GM23338 (cell line): ENCODE measurements around the gene DLST. TPM values are rescaled to one million over a fixed set of nuclear protein-coding genes. Genes with fewer than 3 reads are reported as not detected.

Source experiments
- ATAC-seq: fragments of 200-7000 bp; cut with Tn5 transposase; 3 replicates; pipeline ENCODE4 v1.9.1; 2020
- DNase-seq: peaks from one replicate; pipeline ENCODE4 v3.0.0-alpha.2; 2015; ENCODE audit warnings: low spot score
- H2AFZ ChIP-seq: fragments of 200-600 bp; sonication (generic); 2 replicates; pipeline ENCODE4 v1.8.0; 2016; ENCODE audit warnings: antibody characterized with exemption, mild to moderate bottlenecking, moderate library complexity
- H3F3A ChIP-seq: fragments of 200-600 bp; sonication (generic); replicated peaks from 2 replicates; pipeline ENCODE4 v1.8.0; 2017; ENCODE audit warnings: antibody characterized with exemption, mixed run types, low read depth
- H3K27ac ChIP-seq: fragments of 200-600 bp; sonication (generic); 2 replicates; pipeline ENCODE4 v1.6.1; 2016; ENCODE audit warnings: low read depth
- H3K27me3 ChIP-seq: fragments of 200-600 bp; sonication (generic); 2 replicates; pipeline ENCODE4 v1.8.0; 2016; ENCODE audit warnings: mild to moderate bottlenecking, mixed run types, moderate library complexity; ENCODE audit not compliant: insufficient read depth
- H3K36me3 ChIP-seq: fragments of 200-600 bp; sonication (generic); 2 replicates; pipeline ENCODE4 v1.8.0; 2016; ENCODE audit warnings: mild to moderate bottlenecking; ENCODE audit not compliant: insufficient read depth
- H3K4me1 ChIP-seq: fragments of 200-600 bp; sonication (generic); 2 replicates; pipeline ENCODE4 v1.8.0; 2016; ENCODE audit warnings: mild to moderate bottlenecking, moderate library complexity; ENCODE audit not compliant: insufficient read depth
- H3K4me2 ChIP-seq: fragments of 200-600 bp; sonication (generic); 2 replicates; pipeline ENCODE4 v1.7.1; 2017; ENCODE audit warnings: mixed run types
- H3K4me3 ChIP-seq: fragments of 200-600 bp; sonication (generic); 2 replicates; pipeline ENCODE4 v1.6.1; 2016; ENCODE audit warnings: mixed run types
- H3K79me2 ChIP-seq: fragments of 200-600 bp; sonication (generic); replicated peaks from 2 replicates; pipeline ENCODE4 v1.8.0; 2017; ENCODE audit warnings: mild to moderate bottlenecking; ENCODE audit not compliant: insufficient read depth
- H3K9me2 ChIP-seq: fragments of 200-600 bp; sonication (generic); 2 replicates; pipeline ENCODE4 v1.8.0; 2017; ENCODE audit not compliant: insufficient read depth
- H4K20me1 ChIP-seq: fragments of 200-600 bp; sonication (generic); replicated peaks from 2 replicates; pipeline ENCODE4 v1.8.0; 2017; ENCODE audit warnings: mild to moderate bottlenecking; ENCODE audit not compliant: insufficient read depth
- H3K27ac Mint-ChIP-seq: 2 replicates; pipeline ENCODE4 v1.8.0; 2020; ENCODE audit warnings: inconsistent platforms, mild to moderate bottlenecking, moderate library complexity, mixed read lengths
- H3K27me3 Mint-ChIP-seq: 3 replicates; pipeline ENCODE4 v1.8.0; 2022; ENCODE audit warnings: low read depth, mild to moderate bottlenecking, moderate library complexity, mixed read lengths, inconsistent platforms; ENCODE audit not compliant: insufficient read depth, poor library complexity
- H3K36me3 Mint-ChIP-seq: 3 replicates; pipeline ENCODE4 v1.8.0; 2021; ENCODE audit warnings: low read depth, mild to moderate bottlenecking, inconsistent platforms, moderate library complexity, mixed read lengths
- H3K4me1 Mint-ChIP-seq: 3 replicates; pipeline ENCODE4 v1.8.0; 2020; ENCODE audit warnings: mild to moderate bottlenecking, inconsistent platforms, mixed read lengths
- H3K4me3 Mint-ChIP-seq: 3 replicates; pipeline ENCODE4 v1.8.0; 2021; ENCODE audit warnings: moderate library complexity, mild to moderate bottlenecking, inconsistent platforms, mixed read lengths
- H3K9me3 Mint-ChIP-seq: 3 replicates; pipeline ENCODE4 v1.8.0; 2020; ENCODE audit warnings: moderate library complexity, mild to moderate bottlenecking, inconsistent platforms, mixed read lengths
- CREB1 ChIP-seq: fragments of 250-450 bp; sonication (Bioruptor Pico); IDR thresholded peaks from 2 replicates; pipeline ENCODE4 v1.5.0; 2020; ENCODE audit warnings: low read depth, mild to moderate bottlenecking, moderate library complexity
- EZH2 ChIP-seq: fragments of 200-600 bp; sonication (generic); IDR thresholded peaks from one replicate; pipeline ENCODE4 v1.8.0; 2017; ENCODE audit warnings: antibody characterized with exemption, mild to moderate bottlenecking, low read depth; ENCODE audit not compliant: unreplicated experiment
- EZH2phosphoT487 ChIP-seq: fragments of 200-600 bp; sonication (generic); IDR thresholded peaks from one replicate; pipeline ENCODE4 v1.8.1; 2018; ENCODE audit warnings: antibody characterized with exemption; ENCODE audit not compliant: unreplicated experiment
- JUNB ChIP-seq: IDR thresholded peaks from one replicate; pipeline ENCODE4 v1.6.1; 2016; ENCODE audit warnings: antibody characterized with exemption; ENCODE audit not compliant: unreplicated experiment
- NANOG ChIP-seq: IDR thresholded peaks from 2 replicates; pipeline ENCODE4 v1.6.1; 2016; ENCODE audit warnings: antibody characterized with exemption, borderline replicate concordance
- POLR2AphosphoS5 ChIP-seq: IDR thresholded peaks from 2 replicates; pipeline ENCODE4 v1.6.1; 2016; ENCODE audit warnings: antibody characterized with exemption, low read depth
- STAT1 ChIP-seq: IDR thresholded peaks from one replicate; pipeline ENCODE4 v1.6.1; 2016; ENCODE audit warnings: antibody characterized with exemption; ENCODE audit not compliant: unreplicated experiment
- ZNF114 ChIP-seq: fragments of 250-450 bp; sonication (Bioruptor Pico); IDR thresholded peaks from 2 replicates; pipeline ENCODE4 v1.5.0; 2020; ENCODE audit warnings: mild to moderate bottlenecking, moderate library complexity
- ZNF331 ChIP-seq: fragments of 250-450 bp; sonication (Bioruptor Pico); IDR thresholded peaks from 2 replicates; pipeline ENCODE4 v1.5.0; 2020; ENCODE audit warnings: low read depth, mild to moderate bottlenecking, moderate library complexity
- polyA plus RNA-seq: library from polyadenylated mRNA; unstranded; fragments of >200 nt; fragmentation: Nextera tagmentation; extraction: Ambion mirVana; gene quantifications from 2 replicates; pipeline ENCODE4 v1.2.1, GENCODE V29; 2016
- total RNA-seq: library from RNA; depleted of rRNA; stranded (reverse); fragments of >200 nt; shearing (Covaris generic); gene quantifications from 2 replicates; pipeline ENCODE4 v1.2.3, GENCODE V29; 2014
- TF ChIP-seq, protein P1 (sequence below): fragments of 250-450 bp; sonication (Bioruptor Pico); IDR thresholded peaks from 2 replicates; pipeline ENCODE4 v1.5.0; 2020; ENCODE audit warnings: mild to moderate bottlenecking, moderate library complexity
- TF ChIP-seq, protein P2 (sequence below), 2 experiments: fragments of 200-600 bp in 1 of 2; sonication (generic) in 1 of 2; conservative IDR thresholded peaks; 2 replicates each; pipeline versions ENCODE4 v1.5.1 to v1.6.1; 2016 to 2017; ENCODE audit warnings: antibody characterized with exemption in 2 of 2, low read depth in 2 of 2, mild to moderate bottlenecking in 2 of 2, moderate library complexity in 1 of 2
- TF ChIP-seq, protein P3 (sequence below): IDR thresholded peaks from one replicate; pipeline ENCODE4 v1.6.1; 2018; ENCODE audit warnings: antibody characterized with exemption; ENCODE audit not compliant: unreplicated experiment
- TF ChIP-seq, protein P4 (sequence below): IDR thresholded peaks from 2 replicates; pipeline ENCODE4 v1.6.1; 2016; ENCODE audit warnings: antibody characterized with exemption

DLST gene
- total and polyA plus RNA-seq, 2 experiments from 2014 or later = 11.2 to 106 TPM

DNA sequence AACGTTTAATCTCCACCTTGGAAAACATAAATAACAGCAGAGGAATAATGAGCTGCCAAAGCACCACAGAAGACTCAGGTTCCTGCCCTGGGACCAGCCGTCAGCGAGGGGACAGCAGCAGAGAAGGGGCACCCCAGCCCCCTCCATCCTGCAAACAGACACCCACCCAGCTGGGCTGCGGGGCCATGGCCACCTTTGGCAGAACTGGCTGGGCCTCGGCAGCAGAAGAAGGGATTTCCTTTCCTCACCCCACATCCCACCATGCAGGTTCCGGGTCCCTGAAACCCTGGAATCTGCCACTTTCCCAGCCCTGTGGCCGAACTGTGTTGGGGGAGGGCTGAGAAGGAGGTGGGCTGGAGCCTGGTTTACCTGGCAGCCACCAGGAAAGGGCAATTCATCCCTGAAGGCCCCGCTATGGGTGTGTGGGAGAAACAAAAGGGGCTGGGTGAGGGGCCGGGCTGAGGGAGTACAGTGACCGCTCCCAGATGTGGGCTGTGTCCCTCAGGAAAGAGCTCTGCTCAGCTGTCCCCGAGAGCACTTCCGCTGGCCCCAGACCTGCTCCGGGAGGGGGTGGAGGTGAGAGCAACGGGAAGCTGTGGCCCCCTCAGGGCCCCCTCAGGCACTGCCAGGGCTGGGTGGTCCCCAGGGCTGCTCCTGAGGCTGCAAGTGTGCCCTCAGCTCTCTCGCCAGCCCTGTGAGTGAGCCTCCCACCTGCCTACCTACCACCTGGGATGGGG is 69.9 kb downstream of the DLST start:
- Histone ChIP-seq H3K36me3 (no peaks in the 10 kb centered on the region), H4K20me1 (no peaks in the 10 kb centered on the region), H3K9me2 (no peaks in the 10 kb centered on the region), H3F3A (no peaks in the 10 kb centered on the region; the same call in 1 of the 2 replicates), H2AFZ (no peak overlapping the region), H3K27ac (no peak overlapping the region), H3K4me2 (no peak overlapping the region), H3K4me3 (no peak overlapping the region), H3K79me2 (no peaks in the 10 kb centered on the region), H3K27me3 (peaks cover 12% of the 10 kb centered on the region; the same call in 1 of the 2 replicates), H3K4me1 (peaks cover 8% of the 10 kb centered on the region)
- no peaks in the 10 kb centered on the region; the same call in 2 of the 3 replicates for H3K36me3 Mint-ChIP-seq
- TF ChIP-seq, protein P1, sequence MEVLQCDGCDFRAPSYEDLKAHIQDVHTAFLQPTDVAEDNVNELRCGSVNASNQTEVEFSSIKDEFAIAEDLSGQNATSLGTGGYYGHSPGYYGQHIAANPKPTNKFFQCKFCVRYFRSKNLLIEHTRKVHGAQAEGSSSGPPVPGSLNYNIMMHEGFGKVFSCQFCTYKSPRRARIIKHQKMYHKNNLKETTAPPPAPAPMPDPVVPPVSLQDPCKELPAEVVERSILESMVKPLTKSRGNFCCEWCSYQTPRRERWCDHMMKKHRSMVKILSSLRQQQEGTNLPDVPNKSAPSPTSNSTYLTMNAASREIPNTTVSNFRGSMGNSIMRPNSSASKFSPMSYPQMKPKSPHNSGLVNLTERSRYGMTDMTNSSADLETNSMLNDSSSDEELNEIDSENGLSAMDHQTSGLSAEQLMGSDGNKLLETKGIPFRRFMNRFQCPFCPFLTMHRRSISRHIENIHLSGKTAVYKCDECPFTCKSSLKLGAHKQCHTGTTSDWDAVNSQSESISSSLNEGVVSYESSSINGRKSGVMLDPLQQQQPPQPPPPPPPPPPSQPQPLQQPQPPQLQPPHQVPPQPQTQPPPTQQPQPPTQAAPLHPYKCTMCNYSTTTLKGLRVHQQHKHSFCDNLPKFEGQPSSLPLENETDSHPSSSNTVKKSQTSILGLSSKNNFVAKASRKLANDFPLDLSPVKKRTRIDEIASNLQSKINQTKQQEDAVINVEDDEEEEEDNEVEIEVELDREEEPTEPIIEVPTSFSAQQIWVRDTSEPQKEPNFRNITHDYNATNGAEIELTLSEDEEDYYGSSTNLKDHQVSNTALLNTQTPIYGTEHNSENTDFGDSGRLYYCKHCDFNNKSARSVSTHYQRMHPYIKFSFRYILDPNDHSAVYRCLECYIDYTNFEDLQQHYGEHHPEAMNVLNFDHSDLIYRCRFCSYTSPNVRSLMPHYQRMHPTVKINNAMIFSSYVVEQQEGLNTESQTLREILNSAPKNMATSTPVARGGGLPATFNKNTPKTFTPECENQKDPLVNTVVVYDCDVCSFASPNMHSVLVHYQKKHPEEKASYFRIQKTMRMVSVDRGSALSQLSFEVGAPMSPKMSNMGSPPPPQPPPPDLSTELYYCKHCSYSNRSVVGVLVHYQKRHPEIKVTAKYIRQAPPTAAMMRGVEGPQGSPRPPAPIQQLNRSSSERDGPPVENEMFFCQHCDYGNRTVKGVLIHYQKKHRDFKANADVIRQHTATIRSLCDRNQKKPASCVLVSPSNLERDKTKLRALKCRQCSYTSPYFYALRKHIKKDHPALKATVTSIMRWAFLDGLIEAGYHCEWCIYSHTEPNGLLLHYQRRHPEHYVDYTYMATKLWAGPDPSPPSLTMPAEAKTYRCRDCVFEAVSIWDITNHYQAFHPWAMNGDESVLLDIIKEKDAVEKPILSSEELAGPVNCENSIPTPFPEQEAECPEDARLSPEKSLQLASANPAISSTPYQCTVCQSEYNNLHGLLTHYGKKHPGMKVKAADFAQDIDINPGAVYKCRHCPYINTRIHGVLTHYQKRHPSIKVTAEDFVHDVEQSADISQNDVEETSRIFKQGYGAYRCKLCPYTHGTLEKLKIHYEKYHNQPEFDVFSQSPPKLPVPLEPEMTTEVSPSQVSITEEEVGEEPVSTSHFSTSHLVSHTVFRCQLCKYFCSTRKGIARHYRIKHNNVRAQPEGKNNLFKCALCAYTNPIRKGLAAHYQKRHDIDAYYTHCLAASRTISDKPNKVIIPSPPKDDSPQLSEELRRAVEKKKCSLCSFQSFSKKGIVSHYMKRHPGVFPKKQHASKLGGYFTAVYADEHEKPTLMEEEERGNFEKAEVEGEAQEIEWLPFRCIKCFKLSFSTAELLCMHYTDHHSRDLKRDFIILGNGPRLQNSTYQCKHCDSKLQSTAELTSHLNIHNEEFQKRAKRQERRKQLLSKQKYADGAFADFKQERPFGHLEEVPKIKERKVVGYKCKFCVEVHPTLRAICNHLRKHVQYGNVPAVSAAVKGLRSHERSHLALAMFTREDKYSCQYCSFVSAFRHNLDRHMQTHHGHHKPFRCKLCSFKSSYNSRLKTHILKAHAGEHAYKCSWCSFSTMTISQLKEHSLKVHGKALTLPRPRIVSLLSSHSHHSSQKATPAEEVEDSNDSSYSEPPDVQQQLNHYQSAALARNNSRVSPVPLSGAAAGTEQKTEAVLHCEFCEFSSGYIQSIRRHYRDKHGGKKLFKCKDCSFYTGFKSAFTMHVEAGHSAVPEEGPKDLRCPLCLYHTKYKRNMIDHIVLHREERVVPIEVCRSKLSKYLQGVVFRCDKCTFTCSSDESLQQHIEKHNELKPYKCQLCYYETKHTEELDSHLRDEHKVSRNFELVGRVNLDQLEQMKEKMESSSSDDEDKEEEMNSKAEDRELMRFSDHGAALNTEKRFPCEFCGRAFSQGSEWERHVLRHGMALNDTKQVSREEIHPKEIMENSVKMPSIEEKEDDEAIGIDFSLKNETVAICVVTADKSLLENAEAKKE (CRISPR knock-in tag) = no peak
- TF ChIP-seq CREB1 (CRISPR knock-in tag) (no peak), EZH2phosphoT487 (no peak), ZNF114 (CRISPR knock-in tag) (no peak), JUNB (no peak), ZNF331 (no peak), STAT1 (no peak), NANOG (no peak), EZH2 (no peak), POLR2AphosphoS5 (no peak)
- TF ChIP-seq, protein P2, sequence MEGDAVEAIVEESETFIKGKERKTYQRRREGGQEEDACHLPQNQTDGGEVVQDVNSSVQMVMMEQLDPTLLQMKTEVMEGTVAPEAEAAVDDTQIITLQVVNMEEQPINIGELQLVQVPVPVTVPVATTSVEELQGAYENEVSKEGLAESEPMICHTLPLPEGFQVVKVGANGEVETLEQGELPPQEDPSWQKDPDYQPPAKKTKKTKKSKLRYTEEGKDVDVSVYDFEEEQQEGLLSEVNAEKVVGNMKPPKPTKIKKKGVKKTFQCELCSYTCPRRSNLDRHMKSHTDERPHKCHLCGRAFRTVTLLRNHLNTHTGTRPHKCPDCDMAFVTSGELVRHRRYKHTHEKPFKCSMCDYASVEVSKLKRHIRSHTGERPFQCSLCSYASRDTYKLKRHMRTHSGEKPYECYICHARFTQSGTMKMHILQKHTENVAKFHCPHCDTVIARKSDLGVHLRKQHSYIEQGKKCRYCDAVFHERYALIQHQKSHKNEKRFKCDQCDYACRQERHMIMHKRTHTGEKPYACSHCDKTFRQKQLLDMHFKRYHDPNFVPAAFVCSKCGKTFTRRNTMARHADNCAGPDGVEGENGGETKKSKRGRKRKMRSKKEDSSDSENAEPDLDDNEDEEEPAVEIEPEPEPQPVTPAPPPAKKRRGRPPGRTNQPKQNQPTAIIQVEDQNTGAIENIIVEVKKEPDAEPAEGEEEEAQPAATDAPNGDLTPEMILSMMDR (conservative IDR thresholded peaks at IDR 0.05; ENCODE audit: low read depth in 2 of 2) = no peak
- TF ChIP-seq, protein P3, sequence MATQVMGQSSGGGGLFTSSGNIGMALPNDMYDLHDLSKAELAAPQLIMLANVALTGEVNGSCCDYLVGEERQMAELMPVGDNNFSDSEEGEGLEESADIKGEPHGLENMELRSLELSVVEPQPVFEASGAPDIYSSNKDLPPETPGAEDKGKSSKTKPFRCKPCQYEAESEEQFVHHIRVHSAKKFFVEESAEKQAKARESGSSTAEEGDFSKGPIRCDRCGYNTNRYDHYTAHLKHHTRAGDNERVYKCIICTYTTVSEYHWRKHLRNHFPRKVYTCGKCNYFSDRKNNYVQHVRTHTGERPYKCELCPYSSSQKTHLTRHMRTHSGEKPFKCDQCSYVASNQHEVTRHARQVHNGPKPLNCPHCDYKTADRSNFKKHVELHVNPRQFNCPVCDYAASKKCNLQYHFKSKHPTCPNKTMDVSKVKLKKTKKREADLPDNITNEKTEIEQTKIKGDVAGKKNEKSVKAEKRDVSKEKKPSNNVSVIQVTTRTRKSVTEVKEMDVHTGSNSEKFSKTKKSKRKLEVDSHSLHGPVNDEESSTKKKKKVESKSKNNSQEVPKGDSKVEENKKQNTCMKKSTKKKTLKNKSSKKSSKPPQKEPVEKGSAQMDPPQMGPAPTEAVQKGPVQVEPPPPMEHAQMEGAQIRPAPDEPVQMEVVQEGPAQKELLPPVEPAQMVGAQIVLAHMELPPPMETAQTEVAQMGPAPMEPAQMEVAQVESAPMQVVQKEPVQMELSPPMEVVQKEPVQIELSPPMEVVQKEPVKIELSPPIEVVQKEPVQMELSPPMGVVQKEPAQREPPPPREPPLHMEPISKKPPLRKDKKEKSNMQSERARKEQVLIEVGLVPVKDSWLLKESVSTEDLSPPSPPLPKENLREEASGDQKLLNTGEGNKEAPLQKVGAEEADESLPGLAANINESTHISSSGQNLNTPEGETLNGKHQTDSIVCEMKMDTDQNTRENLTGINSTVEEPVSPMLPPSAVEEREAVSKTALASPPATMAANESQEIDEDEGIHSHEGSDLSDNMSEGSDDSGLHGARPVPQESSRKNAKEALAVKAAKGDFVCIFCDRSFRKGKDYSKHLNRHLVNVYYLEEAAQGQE = no peak
- TF ChIP-seq, protein P4, sequence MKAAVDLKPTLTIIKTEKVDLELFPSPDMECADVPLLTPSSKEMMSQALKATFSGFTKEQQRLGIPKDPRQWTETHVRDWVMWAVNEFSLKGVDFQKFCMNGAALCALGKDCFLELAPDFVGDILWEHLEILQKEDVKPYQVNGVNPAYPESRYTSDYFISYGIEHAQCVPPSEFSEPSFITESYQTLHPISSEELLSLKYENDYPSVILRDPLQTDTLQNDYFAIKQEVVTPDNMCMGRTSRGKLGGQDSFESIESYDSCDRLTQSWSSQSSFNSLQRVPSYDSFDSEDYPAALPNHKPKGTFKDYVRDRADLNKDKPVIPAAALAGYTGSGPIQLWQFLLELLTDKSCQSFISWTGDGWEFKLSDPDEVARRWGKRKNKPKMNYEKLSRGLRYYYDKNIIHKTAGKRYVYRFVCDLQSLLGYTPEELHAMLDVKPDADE = no peak
- H3K4me1 Mint-ChIP-seq = peaks cover 12% of the 10 kb centered on the region; the same call in 2 of the 3 replicates
- no peak for ATAC-seq
- H3K4me3 Mint-ChIP-seq = no peak overlapping the region
- H3K27me3 Mint-ChIP-seq = peaks cover 17% of the 10 kb centered on the region
- no peak for DNase-seq
- no peaks in the 10 kb centered on the region; the same call in 2 of the 3 replicates for H3K9me3 Mint-ChIP-seq
- H3K27ac Mint-ChIP-seq = no peak overlapping the region
